ENCODE measurements around the gene KCNH4.

- TF ChIP-seq CTCF (IDR thresholded peaks at IDR 0.05; ENCODE audit: low read depth, low read length, poor library complexity, severe bottlenecking) (no peak), EZH2phosphoT487 (IDR thresholded peaks at IDR 0.05; ENCODE audit: borderline replicate concordance, low read length) (no peak)
These were observed 45.8 kb downstream of the KCNH4 start for GRCh38 chr17:42135151-42135550.

All from DOHH2 (cell line).